H9 (cell line): ENCODE data around the gene TMEM129. TPM values are rescaled to one million over a fixed set of nuclear protein-coding genes. Genes with fewer than 3 reads are reported as not detected.

Experiments
- DNase-seq: peaks from one replicate; pipeline ENCODE4 v3.0.0-alpha.2; 2017
- H2AFZ ChIP-seq: one replicate; pipeline ENCODE4 v1.6.1; 2013; ENCODE audit warnings: mild to moderate bottlenecking, low read length, control low read depth, moderate library complexity
- H2AK5ac ChIP-seq: 2 replicates; pipeline ENCODE4 v1.6.1; 2013; ENCODE audit warnings: low read length, control low read depth, mixed read lengths; ENCODE audit not compliant: insufficient read length
- H2BK120ac ChIP-seq: one replicate; pipeline ENCODE4 v1.6.1; 2013; ENCODE audit warnings: low read depth, mild to moderate bottlenecking, low read length, control low read depth, inconsistent platforms; ENCODE audit not compliant: poor library complexity, severe bottlenecking
- H2BK12ac ChIP-seq: 2 replicates; pipeline ENCODE4 v1.6.1; 2013; ENCODE audit warnings: low read length, control low read depth, mixed read lengths, low read depth; ENCODE audit not compliant: insufficient read length
- H2BK15ac ChIP-seq: 2 replicates; pipeline ENCODE4 v1.6.1; 2013; ENCODE audit warnings: low read depth, low read length, control low read depth
- H2BK20ac ChIP-seq: one replicate; pipeline ENCODE4 v1.6.1; 2013; ENCODE audit warnings: low read depth, mild to moderate bottlenecking, low read length, control low read depth, inconsistent platforms; ENCODE audit not compliant: poor library complexity, severe bottlenecking
- H2BK5ac ChIP-seq: 2 replicates; pipeline ENCODE4 v1.6.1; 2013; ENCODE audit warnings: low read length, control low read depth, mixed read lengths; ENCODE audit not compliant: insufficient read length
- H3K14ac ChIP-seq: 2 replicates; pipeline ENCODE4 v1.6.1; 2013; ENCODE audit warnings: low read length, control low read depth; ENCODE audit not compliant: insufficient read depth
- H3K18ac ChIP-seq: 2 replicates; pipeline ENCODE4 v1.6.1; 2013; ENCODE audit warnings: low read depth, mild to moderate bottlenecking, mixed read lengths, low read length, control low read depth; ENCODE audit not compliant: insufficient read length
- H3K23ac ChIP-seq: 2 replicates; pipeline ENCODE4 v1.6.1; 2013; ENCODE audit warnings: low read length, control low read depth, mixed read lengths, low read depth; ENCODE audit not compliant: insufficient read length
- H3K23me2 ChIP-seq: 2 replicates; pipeline ENCODE4 v1.6.1; 2013; ENCODE audit warnings: low read depth, mild to moderate bottlenecking, mixed read lengths, low read length, control low read depth; ENCODE audit not compliant: insufficient read length, poor library complexity, severe bottlenecking
- H3K27ac ChIP-seq: 2 replicates; pipeline ENCODE4 v1.5.1; 2013; ENCODE audit warnings: low read length, control low read depth, mixed read lengths, low read depth; ENCODE audit not compliant: insufficient read length
- H3K27me3 ChIP-seq: 2 replicates; pipeline ENCODE4 v1.6.1; 2013; ENCODE audit warnings: low read length, control low read depth, inconsistent platforms; ENCODE audit not compliant: insufficient read depth
- H3K4ac ChIP-seq: 2 replicates; pipeline ENCODE4 v1.6.1; 2013; ENCODE audit warnings: low read depth, mild to moderate bottlenecking, control low read depth, inconsistent platforms, low read length, moderate library complexity
- H3K4me1 ChIP-seq: 2 replicates; pipeline ENCODE4 v1.6.1; 2013; ENCODE audit warnings: low read length, control low read depth, inconsistent platforms; ENCODE audit not compliant: insufficient read depth
- H3K4me2 ChIP-seq: 2 replicates; pipeline ENCODE4 v1.6.1; 2013; ENCODE audit warnings: low read length, control low read depth, mixed read lengths; ENCODE audit not compliant: insufficient read length, insufficient read depth
- H3K56ac ChIP-seq: 2 replicates; pipeline ENCODE4 v1.6.1; 2013; ENCODE audit warnings: low read depth, mild to moderate bottlenecking, mixed read lengths, low read length, control low read depth; ENCODE audit not compliant: insufficient read length
- H3K79me1 ChIP-seq: 2 replicates; pipeline ENCODE4 v1.6.1; 2013; ENCODE audit warnings: low read depth, mild to moderate bottlenecking, moderate library complexity, low read length, control low read depth, inconsistent platforms; ENCODE audit not compliant: insufficient read depth, poor library complexity, severe bottlenecking
- H3K79me2 ChIP-seq: 2 replicates; pipeline ENCODE4 v1.6.1; 2013; ENCODE audit warnings: low read length, control low read depth, inconsistent platforms; ENCODE audit not compliant: insufficient read depth
- H3K9ac ChIP-seq: 2 replicates; pipeline ENCODE4 v1.6.1; 2013; ENCODE audit warnings: low read length, control low read depth, mixed read lengths; ENCODE audit not compliant: insufficient read length; ENCODE audit errors: extremely low read depth
- H3K9me3 ChIP-seq: one replicate; pipeline ENCODE4 v1.6.1; 2013; ENCODE audit warnings: low read depth, low read length, inconsistent platforms; ENCODE audit not compliant: control insufficient read depth
- H3T11ph ChIP-seq: one replicate; pipeline ENCODE4 v1.6.1; 2013; ENCODE audit warnings: mild to moderate bottlenecking, low read length, control low read depth, inconsistent platforms
- H4K20me1 ChIP-seq: one replicate; pipeline ENCODE4 v1.6.1; 2013; ENCODE audit not compliant: control insufficient read depth, insufficient read length, insufficient read depth
- H4K5ac ChIP-seq: 2 replicates; pipeline ENCODE4 v1.6.1; 2013; ENCODE audit warnings: low read depth, mild to moderate bottlenecking, mixed read lengths, low read length, control low read depth; ENCODE audit not compliant: insufficient read length
- H4K8ac ChIP-seq: replicated peaks from 2 replicates; pipeline ENCODE4 v1.6.1; 2013; ENCODE audit warnings: low read length, control low read depth, mixed read lengths, low read depth; ENCODE audit not compliant: insufficient read length
- H4K91ac ChIP-seq: 2 replicates; pipeline ENCODE4 v1.6.1; 2013; ENCODE audit warnings: low read depth, mild to moderate bottlenecking, moderate library complexity, mixed read lengths, low read length, control low read depth; ENCODE audit not compliant: insufficient read length
- H3K27ac Mint-ChIP-seq, 3 experiments: 2 replicates in 2 of 3; 3 replicates in 1 of 3; pipeline ENCODE4 v1.8.0; 2020 to 2021; ENCODE audit warnings: mixed read lengths in 3 of 3, mild to moderate bottlenecking in 1 of 3, moderate library complexity in 1 of 3
- H3K27me3 Mint-ChIP-seq: 2 replicates; pipeline ENCODE4 v1.8.0; 2021; ENCODE audit warnings: low read depth, mild to moderate bottlenecking, moderate library complexity, mixed read lengths
- H3K36me3 Mint-ChIP-seq, 3 experiments: 2 replicates in 2 of 3; 3 replicates in 1 of 3; pipeline ENCODE4 v1.8.0; 2020 to 2021; ENCODE audit warnings: low read depth in 3 of 3, mixed read lengths in 3 of 3; ENCODE audit not compliant: insufficient read depth in 1 of 3
- H3K4me1 Mint-ChIP-seq, 2 experiments: 2 replicates each; pipeline ENCODE4 v1.8.0; 2020; ENCODE audit warnings: mixed read lengths in 2 of 2
- H3K4me3 Mint-ChIP-seq, 2 experiments: 2 replicates in 1 of 2; 3 replicates in 1 of 2; pipeline ENCODE4 v1.8.0; 2020 to 2021; ENCODE audit warnings: mild to moderate bottlenecking in 2 of 2, mixed read lengths in 2 of 2, moderate library complexity in 1 of 2
- H3K9me3 Mint-ChIP-seq, 2 experiments: 2 replicates in 1 of 2; 3 replicates in 1 of 2; pipeline ENCODE4 v1.8.0; 2020; ENCODE audit warnings: mild to moderate bottlenecking in 2 of 2, mixed read lengths in 2 of 2, moderate library complexity in 1 of 2
- CTCF ChIP-seq: fragments of 200-600 bp; sonication (generic); conservative IDR thresholded peaks from 3 replicates; pipeline ENCODE4 v1.8.0; 2021; ENCODE audit warnings: antibody characterized with exemption, mild to moderate bottlenecking
- WGBS: extraction: QIAGEN DNeasy Blood & Tissue Kit; methylation state at CpG from one replicate; pipeline ENCODE4 v1.1.7; 2013; ENCODE audit warnings: missing lambda C conversion rate, low lambda C conversion rate, mixed read lengths; ENCODE audit not compliant: insufficient read length; ENCODE audit errors: extremely low coverage; 5-methylcytosine and 5-hydroxymethylcytosine counted together
- total RNA-seq: library from RNA; stranded (reverse); gene quantifications from 2 replicates; pipeline ENCODE4 v1.2.1, GENCODE V29; 2021

The TMEM129 gene
- total RNA-seq, 1 experiment from 2014 or later = 27.3 TPM

GRCh38 chr4:1695913-1696312 is 25.2 kb downstream of the TMEM129 start:
- no peak overlapping the region for H3K56ac ChIP-seq
- DNase-seq = no peak
- no peak overlapping the region for H2BK20ac ChIP-seq
- H2BK15ac ChIP-seq = no peak overlapping the region
- H3K9ac ChIP-seq = no peak overlapping the region
- no peak overlapping the region for H2AFZ ChIP-seq
- no peaks in the 10 kb centered on the region for H3K4me1 Mint-ChIP-seq
- H3K14ac ChIP-seq = no peak overlapping the region
- H3K36me3 Mint-ChIP-seq = peaks cover 32 to 90% (median 68%) of the 10 kb centered on the region in 3 experiments; a peak in 6 of 7 replicates
- WGBS = no CpG with 5 or more reads among the region's 5 CpGs
- H3K4me2 ChIP-seq = no peak overlapping the region
- no peaks in the 10 kb centered on the region for H3K23me2 ChIP-seq
- no peak overlapping the region for H3T11ph ChIP-seq
- H2BK120ac ChIP-seq = no peak overlapping the region
- no peak for TF ChIP-seq CTCF
- no peaks in the 10 kb centered on the region for H3K27me3 ChIP-seq
- H3K9me3 ChIP-seq = no peaks in the 10 kb centered on the region
- no peak overlapping the region for H3K4ac ChIP-seq
- peaks cover 2% of the 10 kb centered on the region for H4K20me1 ChIP-seq
- H3K79me1 ChIP-seq = no peaks in the 10 kb centered on the region
- no peak overlapping the region for H3K23ac ChIP-seq
- no peak overlapping the region for H4K91ac ChIP-seq
- H3K4me1 ChIP-seq = no peaks in the 10 kb centered on the region
- no peak overlapping the region for H4K8ac ChIP-seq
- no peak overlapping the region for H3K4me3 Mint-ChIP-seq
- no peak overlapping the region for H2AK5ac ChIP-seq
- no peak overlapping the region for H3K27ac ChIP-seq
- no peaks in the 10 kb centered on the region for H3K9me3 Mint-ChIP-seq
- H3K79me2 ChIP-seq = no peaks in the 10 kb centered on the region
- H3K18ac ChIP-seq = no peak overlapping the region
- H2BK12ac ChIP-seq = no peak overlapping the region
- H2BK5ac ChIP-seq = no peak overlapping the region
- H3K27ac Mint-ChIP-seq = no peak overlapping the region
- H4K5ac ChIP-seq = no peak overlapping the region
- no peaks in the 10 kb centered on the region for H3K27me3 Mint-ChIP-seq
